Coronary artery (tissue), 2 donors: ENCODE data around the gene LPP.

Experiments used
- DNase-seq: peaks from one replicate; pipeline ENCODE4 v3.0.0-alpha.2; 2017; ENCODE audit warnings: low spot score
- H3K27ac ChIP-seq, 2 donors: fragments of 200-600 bp; sonication (generic); one replicate each; pipeline ENCODE4 v1.5.1; 2016 to 2019
- H3K4me3 ChIP-seq: fragments of 200-600 bp; sonication (generic); 2 replicates; pipeline ENCODE4 v1.5.1; 2016; ENCODE audit warnings: mild to moderate bottlenecking, moderate library complexity
- TF ChIP-seq, protein P1 (sequence below): fragments of 200-600 bp; sonication (generic); IDR thresholded peaks from one replicate; pipeline ENCODE4 v1.5.1; 2019; ENCODE audit warnings: antibody characterized with exemption

Gene LPP

DNA sequence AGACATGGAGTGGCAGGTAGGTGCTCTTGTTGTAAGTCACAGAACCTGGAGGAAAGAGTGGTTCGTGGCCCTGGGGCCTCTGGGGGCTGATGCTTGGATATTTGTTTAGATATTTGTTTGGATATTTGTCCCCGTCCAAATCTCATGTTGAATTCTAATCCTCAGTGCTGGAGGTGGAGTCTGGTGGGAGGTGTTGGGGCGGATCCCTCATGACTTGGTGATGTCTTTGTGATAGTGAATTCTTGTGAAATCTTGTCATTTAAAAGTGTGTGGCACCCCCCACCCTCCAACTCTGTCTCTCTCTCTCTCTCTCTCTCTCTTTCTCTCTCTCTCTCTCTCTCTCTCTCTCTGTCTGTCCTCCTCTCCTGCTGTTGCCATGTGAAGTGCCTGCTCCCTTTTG is 122.4 kb downstream of the LPP start:
- Histone ChIP-seq H3K4me3 (no peak overlapping the region), H3K27ac (peak overlapping the region; percentile 55 to 98)
- DNase-seq: no peak
- TF ChIP-seq, protein P1, sequence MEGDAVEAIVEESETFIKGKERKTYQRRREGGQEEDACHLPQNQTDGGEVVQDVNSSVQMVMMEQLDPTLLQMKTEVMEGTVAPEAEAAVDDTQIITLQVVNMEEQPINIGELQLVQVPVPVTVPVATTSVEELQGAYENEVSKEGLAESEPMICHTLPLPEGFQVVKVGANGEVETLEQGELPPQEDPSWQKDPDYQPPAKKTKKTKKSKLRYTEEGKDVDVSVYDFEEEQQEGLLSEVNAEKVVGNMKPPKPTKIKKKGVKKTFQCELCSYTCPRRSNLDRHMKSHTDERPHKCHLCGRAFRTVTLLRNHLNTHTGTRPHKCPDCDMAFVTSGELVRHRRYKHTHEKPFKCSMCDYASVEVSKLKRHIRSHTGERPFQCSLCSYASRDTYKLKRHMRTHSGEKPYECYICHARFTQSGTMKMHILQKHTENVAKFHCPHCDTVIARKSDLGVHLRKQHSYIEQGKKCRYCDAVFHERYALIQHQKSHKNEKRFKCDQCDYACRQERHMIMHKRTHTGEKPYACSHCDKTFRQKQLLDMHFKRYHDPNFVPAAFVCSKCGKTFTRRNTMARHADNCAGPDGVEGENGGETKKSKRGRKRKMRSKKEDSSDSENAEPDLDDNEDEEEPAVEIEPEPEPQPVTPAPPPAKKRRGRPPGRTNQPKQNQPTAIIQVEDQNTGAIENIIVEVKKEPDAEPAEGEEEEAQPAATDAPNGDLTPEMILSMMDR: no peak

DNA sequence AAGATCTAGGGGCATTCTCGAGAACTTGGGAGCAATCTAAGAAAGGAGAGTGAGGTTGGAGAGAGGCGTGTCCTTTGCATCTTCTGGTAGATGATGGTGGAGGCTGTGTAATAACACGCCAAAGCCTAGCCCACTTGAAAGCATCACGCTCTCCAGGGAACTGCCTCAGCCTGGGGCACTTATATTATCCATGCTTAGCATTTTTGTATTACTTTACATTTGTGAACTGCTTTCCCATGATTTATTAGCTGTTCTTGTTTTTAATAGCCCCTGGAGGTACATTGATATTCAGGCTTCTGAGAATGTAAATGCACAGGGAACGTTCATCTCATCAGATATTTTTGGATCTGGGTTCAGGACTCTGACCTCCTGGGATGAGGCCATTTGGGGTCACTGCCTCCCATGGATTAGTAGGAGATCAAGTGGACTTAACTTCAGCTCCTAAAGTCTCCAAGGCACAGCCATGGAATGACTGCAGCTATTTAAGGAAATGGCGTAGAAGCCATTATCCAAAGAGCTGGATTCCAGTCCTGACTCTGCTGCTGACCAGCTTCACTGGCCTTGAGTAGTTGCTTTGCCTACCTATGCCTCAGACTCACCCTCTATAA is 124.9 kb downstream of the LPP start:
- TF ChIP-seq, protein P1: no peak
- no peak for DNase-seq
- H3K27ac ChIP-seq: peak overlapping the region; percentile 59 to 73
- H3K4me3 ChIP-seq: no peak overlapping the region

DNA sequence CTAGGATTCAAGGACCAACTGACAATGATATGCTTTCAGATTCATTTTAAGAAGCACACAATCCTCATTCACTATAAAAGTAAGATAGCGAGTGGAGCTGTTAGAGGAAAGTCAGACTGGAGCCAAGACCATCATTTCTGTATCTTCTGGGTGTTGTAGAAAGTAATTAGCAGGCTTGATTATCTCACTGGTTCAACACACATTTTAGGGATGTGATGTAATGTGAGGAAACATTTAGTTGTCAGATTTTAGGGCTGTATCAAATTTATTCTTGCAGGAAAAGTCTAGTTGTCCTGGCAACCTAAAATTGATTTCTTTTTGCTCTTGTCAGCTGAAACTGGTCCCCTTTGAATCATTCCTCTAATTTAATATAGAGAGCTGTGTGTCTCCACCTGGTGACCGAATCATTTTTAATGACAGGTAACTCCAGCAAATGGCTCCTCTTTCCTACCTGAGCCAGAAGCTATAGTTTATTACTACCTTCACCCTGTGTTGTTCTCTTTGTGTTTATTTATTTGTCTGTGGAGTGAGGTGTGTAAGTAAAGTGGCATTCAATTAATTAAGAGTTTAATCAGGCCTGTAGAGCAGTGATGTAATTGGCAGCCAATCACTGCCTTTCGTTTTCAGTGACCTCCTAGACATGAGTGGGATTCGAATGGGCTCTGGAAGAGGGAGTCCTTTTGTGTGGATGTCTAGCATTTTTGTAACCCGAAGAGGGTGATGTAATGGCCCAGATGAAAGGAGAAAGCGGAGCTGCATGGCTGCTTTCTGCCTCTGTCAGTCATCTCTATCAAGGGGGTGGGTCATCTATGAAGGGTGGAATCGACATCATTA is 125.8 kb downstream of the LPP start:
- no peak for DNase-seq
- peak overlapping the region; percentile 59 to 73 for H3K27ac ChIP-seq
- H3K4me3 ChIP-seq: no peak overlapping the region
- TF ChIP-seq, protein P1: no peak

DNA sequence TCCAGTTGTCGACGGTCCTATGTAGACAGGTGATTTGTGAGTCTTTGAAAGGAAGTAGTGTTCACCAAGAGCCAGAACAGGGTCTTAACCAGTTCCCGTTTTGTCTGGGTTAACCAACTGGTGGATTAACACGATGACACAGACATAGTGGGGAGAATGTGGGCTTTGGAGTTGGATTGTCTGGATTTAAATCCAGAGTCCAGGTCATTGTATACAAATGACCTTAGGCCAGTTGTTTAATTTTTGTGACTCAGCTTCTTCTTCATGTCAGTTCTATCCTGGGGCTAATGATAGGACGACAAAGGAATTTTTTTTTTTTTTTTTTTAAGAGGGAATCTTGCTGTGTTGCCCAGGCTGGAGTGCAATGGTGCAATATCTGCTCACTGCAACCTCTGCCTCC is 126.7 kb downstream of the LPP start:
- TF ChIP-seq, protein P1: no peak
- DNase-seq: no peak
- Histone ChIP-seq H3K27ac (peak overlapping the region; percentile 59 to 73), H3K4me3 (no peak overlapping the region)

DNA sequence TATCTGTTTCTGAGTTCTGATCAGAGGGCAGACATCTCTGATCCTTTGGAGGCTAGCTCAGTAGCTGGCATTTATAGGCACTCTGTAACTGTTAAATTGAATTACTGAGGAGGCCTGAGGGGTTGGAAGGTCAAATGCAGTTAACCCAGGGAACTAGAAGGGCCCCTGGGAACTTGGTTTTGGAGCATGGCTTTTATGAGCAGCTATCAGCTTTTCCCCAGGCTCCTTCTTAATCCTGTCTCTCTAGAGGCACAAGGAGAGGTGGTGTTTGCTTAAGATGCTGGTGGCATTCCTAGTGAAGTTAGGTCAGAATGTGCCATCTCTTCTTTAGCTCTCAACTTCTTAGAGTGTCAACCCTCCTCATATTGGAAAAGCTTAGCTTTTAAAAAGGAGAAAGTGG is 128.9 kb downstream of the LPP start:
- Histone ChIP-seq H3K27ac (peak overlapping the region; percentile 55 to 80), H3K4me3 (no peak overlapping the region)
- TF ChIP-seq, protein P1: no peak
- DNase-seq: no peak

DNA sequence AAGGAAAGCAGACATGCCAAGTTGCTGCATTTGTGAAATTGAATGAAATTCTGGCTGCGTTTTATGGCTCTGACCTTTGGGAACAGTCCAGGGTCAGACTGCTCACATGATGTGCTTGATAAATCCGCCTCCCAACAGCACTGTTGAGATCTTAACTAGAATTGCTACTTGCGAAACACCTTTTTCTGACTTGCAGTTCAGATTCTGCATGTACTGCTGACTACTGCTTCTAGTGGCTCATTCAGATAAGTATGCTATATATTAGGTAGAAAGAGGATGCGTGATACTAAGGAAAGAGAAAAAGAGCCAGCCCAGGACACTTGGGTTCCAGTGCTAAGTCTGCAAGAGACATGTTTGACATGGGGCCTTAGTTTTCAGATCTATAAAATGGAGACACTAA is 129.4 kb downstream of the LPP start:
- no peak for DNase-seq
- TF ChIP-seq, protein P1: no peak
- Histone ChIP-seq H3K4me3 (no peak overlapping the region), H3K27ac (peak overlapping the region; percentile 55 to 80)
